ELF-1 (cell line): ENCODE data around the gene ITGA8.
"Not testable (repeated sequence)": the region's sequence is repeated elsewhere in the genome, so short reads cannot be mapped to it uniquely, and the experiment has no call there.

Experiments used
- DNase-seq: peaks from one replicate; pipeline ENCODE4 v3.0.0-alpha.2; 2016; ENCODE audit warnings: low read depth, low spot score

ITGA8 gene

DNA sequence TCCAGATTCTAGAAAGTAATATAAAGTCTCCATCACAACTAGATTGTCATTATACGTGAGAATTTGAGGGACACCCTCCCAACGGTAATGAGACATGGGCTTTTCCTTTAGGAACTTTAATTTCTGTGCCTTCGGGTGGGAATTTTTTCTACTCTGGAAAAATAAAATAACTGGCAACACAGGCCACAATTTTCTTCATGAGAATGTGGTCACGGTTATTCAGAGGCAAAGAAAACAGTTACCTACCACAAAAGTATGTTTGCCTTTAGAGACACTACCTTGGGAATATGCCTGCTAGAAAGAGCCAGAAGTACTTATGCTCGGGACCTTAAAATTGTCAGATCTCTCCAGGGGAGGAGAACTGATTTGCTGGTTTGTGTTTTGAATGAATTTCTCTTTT, 99.4 kb downstream of the ITGA8 start:
- DNase-seq: no peak

GRCh38 chr10:15609246-15609645, 110.5 kb downstream of the ITGA8 start:
- no peak for DNase-seq

DNA sequence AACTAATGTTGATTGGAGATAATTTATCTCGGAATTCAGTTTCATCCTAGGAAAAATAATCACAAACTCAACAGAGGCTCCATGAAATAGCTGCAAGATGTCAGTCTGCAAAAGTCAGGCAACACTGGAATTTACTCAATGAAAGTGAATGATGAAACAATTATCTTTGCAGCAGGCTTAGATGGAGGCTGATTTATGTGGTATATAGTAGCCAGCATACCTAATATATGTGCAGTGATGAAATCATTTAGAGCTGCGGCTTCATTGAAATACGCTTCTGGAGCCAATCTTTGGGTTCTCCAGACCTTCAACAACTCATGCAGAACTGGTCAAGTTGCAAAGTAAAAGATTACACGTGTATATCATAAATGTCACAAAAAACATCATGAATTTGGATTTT, 113.3 kb downstream of the ITGA8 start:
- DNase-seq: no peak

DNA sequence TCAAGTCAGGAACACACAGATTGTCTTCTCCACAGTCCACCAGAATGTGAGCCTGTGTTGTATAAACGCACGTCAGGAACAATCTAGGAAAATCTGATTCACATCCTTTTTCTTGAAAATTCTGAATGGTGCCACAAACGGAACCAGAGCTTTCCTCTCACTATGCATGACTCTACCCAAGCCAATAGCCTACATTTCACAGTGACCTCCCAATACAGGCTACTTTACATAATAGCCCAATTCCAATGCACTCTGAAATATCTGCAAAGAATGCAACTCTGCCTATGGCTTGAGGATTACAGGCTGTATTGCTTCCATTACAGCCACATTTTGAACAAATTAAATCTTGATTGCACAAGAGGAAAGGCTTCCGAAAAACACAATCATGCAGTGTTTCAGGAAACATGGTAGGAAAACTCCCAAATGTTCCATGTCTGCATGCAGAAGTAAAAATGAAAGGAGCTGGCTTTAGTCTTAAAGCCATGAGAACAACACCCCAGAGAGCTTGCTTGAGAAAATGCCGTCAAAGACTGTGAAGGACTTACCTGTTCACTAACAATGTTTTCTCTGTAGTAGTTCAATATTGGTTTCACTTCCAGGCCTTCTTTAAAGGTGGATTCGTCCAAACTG, 113.9 kb downstream of the ITGA8 start:
- no peak for DNase-seq

GRCh38 chr10:15603446-15604011, 116.2 kb downstream of the ITGA8 start:
- peak; percentile 8 for DNase-seq

- DNase-seq: no peak
Observed at GRCh38 chr10:15601819-15602218, 117.9 kb downstream of the ITGA8 start.

DNA sequence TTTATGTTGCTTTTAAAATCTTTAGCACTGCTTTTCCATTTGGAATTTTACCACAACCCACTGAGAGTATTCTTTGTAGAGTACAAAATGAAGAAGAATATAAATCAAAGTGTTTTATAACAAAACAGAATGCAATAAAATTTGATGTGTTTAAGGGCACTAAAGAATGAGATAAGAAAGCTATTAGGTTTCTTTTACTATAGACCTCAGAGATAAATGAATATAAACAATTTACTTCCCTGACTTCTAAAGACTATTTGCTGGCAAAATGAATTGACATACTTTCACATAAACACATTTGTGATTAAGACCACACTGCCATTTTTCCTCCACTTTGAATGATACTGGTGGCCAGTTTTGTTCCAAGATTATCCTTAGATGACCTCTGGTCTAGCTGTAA, 124.5 kb downstream of the ITGA8 start:
- no peak for DNase-seq

- DNase-seq: no peak
Observed at GRCh38 chr10:15591937-15592336, 127.8 kb downstream of the ITGA8 start.

- no peak for DNase-seq
Observed at GRCh38 chr10:15591431-15591830, 128.3 kb downstream of the ITGA8 start.

- DNase-seq: peak; percentile 14
Observed at GRCh38 chr10:15588635-15589508, 130.8 kb downstream of the ITGA8 start.

GRCh38 chr10:15588151-15588550, 131.6 kb downstream of the ITGA8 start:
- DNase-seq: no peak

- DNase-seq: no peak
Observed at GRCh38 chr10:15587271-15587670, 132.5 kb downstream of the ITGA8 start.

- DNase-seq: peak; percentile 64
Observed at GRCh38 chr10:15585303-15585715, 134.4 kb downstream of the ITGA8 start.

DNA sequence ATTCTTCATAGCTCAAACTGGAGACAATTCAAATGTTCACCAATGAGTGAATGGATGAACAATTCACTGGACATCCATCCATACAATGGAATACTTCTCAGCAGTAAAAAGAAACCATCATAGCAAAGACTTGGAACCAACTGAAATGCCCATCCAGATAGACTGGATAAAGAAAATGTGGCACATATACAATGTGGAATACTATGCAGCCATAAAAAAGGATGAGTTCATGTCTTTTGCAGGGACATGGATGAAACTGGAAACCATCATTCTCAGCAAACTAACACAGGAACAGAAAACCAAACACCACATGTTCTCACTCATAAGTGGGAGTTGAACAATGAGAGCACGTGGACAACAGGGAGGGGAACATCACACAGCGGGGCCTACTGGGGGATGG, 136.8 kb downstream of the ITGA8 start:
- DNase-seq: not testable (repeated sequence)

- no peak for DNase-seq
Observed at GRCh38 chr10:15579605-15580004, 140.1 kb downstream of the ITGA8 start.

- no peak for DNase-seq
Observed at GRCh38 chr10:15572531-15573045, 147.1 kb downstream of the ITGA8 start.

DNA sequence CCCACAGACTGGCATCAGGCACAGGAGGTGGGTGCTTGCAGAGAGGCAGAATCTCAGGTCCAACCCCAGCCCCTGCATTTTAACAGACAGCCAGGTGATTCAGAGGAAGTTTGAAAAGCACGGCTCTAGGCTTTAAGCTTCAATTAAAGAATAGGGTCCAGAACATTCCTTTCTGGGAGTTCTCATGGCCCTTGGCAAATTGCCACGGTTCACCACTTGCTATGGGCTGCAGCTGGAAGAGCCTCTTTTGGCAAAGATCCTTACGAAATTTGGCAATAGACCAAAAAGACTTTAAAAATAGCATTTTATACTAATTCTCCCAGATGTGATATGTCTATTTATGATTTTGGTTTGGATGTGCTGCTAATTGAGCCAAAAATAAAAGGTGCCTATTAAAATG, 148.1 kb downstream of the ITGA8 start:
- DNase-seq: no peak

GRCh38 chr10:15570738-15571339, 148.9 kb downstream of the ITGA8 start:
- no peak for DNase-seq

DNA sequence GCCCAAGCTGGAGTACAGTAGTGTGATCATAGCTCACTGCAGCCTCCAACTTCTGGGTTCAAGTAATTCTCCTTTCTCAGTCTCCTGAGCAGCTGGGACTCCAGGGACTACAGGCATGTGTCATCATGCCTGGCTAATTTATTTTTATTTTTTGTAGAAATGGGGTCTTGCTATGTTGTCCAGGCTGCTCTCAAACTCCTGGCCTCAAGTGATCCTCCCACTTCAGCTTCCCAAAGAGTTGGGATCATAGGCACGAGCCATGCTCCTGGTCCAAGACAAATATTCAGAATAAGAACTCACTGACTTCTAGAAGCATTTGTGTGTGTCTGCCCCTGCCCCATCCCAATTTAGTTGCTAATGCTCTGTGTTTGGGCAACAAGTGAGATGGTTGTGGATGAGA, 151.8 kb downstream of the ITGA8 start:
- no peak for DNase-seq

DNA sequence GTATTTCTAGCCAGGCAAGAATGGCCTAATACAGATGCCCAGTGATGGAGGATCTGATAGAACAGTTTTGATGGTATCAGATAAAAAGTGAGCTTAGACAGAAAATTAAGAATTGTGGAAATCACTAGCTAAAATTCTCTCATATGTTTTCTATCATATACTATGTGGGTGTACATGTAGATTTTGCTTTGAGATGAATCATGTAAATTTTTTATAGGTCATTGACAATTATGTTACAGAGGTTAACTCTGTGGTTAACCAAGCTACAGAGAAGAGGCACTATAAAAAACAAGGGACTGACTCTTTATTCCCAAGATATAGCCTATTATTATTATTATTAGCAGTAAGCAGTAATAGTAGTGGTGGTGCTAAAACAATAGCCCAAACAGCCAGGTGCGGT, 156.5 kb downstream of the ITGA8 start:
- DNase-seq: no peak

- DNase-seq: no peak
Observed at GRCh38 chr10:15562578-15562977, 157.1 kb downstream of the ITGA8 start.

DNA sequence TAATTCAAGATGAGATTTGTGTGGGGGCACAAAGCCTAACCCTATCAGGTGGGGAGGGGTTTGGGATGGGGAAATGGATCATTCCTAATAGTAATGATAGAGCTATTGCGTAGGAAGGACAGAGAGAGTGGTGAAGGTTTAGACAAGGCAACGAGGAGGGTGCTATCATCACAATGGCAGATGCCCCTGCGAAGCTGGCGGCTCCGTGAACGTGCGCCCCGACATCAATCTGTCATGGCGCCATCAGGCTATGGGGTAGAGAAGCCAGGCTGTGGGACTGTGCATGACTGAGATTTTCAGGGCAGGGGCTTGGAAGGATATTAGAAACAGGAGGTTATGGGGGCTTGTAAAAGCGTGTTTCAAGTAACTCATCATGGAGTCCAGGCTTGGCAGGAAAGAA, 157.6 kb downstream of the ITGA8 start:
- no peak for DNase-seq
